PC-9 (cell line): ENCODE results near the gene ROBO2. TPM values are rescaled to one million over a fixed set of nuclear protein-coding genes. Genes with fewer than 3 reads are reported as not detected.

Source experiments
- BruUV-seq: library from RNA; stranded (reverse); fragments of 400-500 nt; replicated peaks from 2 replicates; lab custom pipeline; 2021; lab: Mats Ljungman, UMichigan
- CTCF ChIA-PET: fragments of 300-600 bp; sonication (Branson Sonifier 250); formaldehyde crosslinking; loops from one replicate; lab custom pipeline; 2022; ENCODE audit warnings: antibody characterized with exemption; lab: Charles Lee
- POLR2A ChIA-PET: fragments of 300-600 bp; sonication (Branson Sonifier 250); formaldehyde crosslinking; loops from one replicate; lab custom pipeline; 2022; ENCODE audit warnings: antibody characterized with exemption; ENCODE audit not compliant: unreplicated experiment; lab: Charles Lee
- DNase-seq, 2 experiments: peaks; one replicate each; pipeline versions ENCODE4 v3.0.0 to v3.0.0-alpha.2; 2015 to 2022; ENCODE audit warnings: mixed read lengths in 1 of 2
- H2AFZ ChIP-seq: fragments of 200-600 bp; sonication (generic); 2 replicates; pipeline ENCODE4 v1.8.1; 2017; ENCODE audit warnings: antibody characterized with exemption
- H3F3A ChIP-seq: fragments of 200-600 bp; sonication (generic); 2 replicates; pipeline ENCODE4 v1.8.1; 2017; ENCODE audit warnings: antibody characterized with exemption, mild to moderate bottlenecking, low read depth; ENCODE audit not compliant: insufficient read depth
- H3K27ac ChIP-seq: fragments of 200-600 bp; sonication (generic); 2 replicates; pipeline ENCODE4 v1.6.1; 2016; ENCODE audit warnings: mixed run types
- H3K27me3 ChIP-seq: fragments of 200-600 bp; sonication (generic); 2 replicates; pipeline ENCODE4 v1.6.1; 2016; ENCODE audit warnings: low read depth, mixed run types; ENCODE audit not compliant: insufficient read depth
- H3K36me3 ChIP-seq: fragments of 200-600 bp; sonication (generic); 2 replicates; pipeline ENCODE4 v1.6.1; 2016; ENCODE audit warnings: low read depth, mixed run types
- H3K4me1 ChIP-seq: fragments of 200-600 bp; sonication (generic); replicated peaks from 2 replicates; pipeline ENCODE4 v1.6.1; 2016; ENCODE audit warnings: mixed run types; ENCODE audit not compliant: insufficient read depth
- H3K4me2 ChIP-seq: fragments of 200-600 bp; sonication (generic); 2 replicates; pipeline ENCODE4 v1.6.1; 2017; ENCODE audit warnings: mixed run types
- H3K4me3 ChIP-seq: fragments of 200-600 bp; sonication (generic); 2 replicates; pipeline ENCODE4 v1.6.1; 2016; ENCODE audit warnings: mixed run types
- H3K79me2 ChIP-seq: fragments of 200-600 bp; sonication (generic); 2 replicates; pipeline ENCODE4 v1.6.1; 2017; ENCODE audit warnings: low read depth, mixed run types
- H3K9me2 ChIP-seq: fragments of 200-600 bp; sonication (generic); 2 replicates; pipeline ENCODE4 v1.8.1; 2017; ENCODE audit warnings: mild to moderate bottlenecking; ENCODE audit not compliant: insufficient read depth
- H3K9me3 ChIP-seq: fragments of 200-600 bp; sonication (generic); 2 replicates; pipeline ENCODE4 v1.8.1; 2016; ENCODE audit warnings: low read depth; ENCODE audit not compliant: insufficient read depth
- H4K20me1 ChIP-seq: fragments of 200-600 bp; sonication (generic); 2 replicates; pipeline ENCODE4 v1.8.1; 2017; ENCODE audit not compliant: insufficient read depth
- EZH2 ChIP-seq: fragments of 200-600 bp; sonication (generic); IDR thresholded peaks from 2 replicates; pipeline ENCODE4 v1.8.0; 2017; ENCODE audit warnings: antibody characterized with exemption, low read depth
- intact Hi-C: fragments of 100-400 bp; cut with micrococcal nuclease; formaldehyde crosslinking; loops from one replicate; pipeline ENCODE4 v1.10.0; 2022; ENCODE audit not compliant: unreplicated experiment
- total RNA-seq: library from RNA; stranded (reverse); gene quantifications from 2 replicates; pipeline ENCODE4 v1.2.3, GENCODE V29; 2021
- TF ChIP-seq, protein P1 (sequence below): fragments of 200-600 bp; sonication (generic); conservative IDR thresholded peaks from 2 replicates; pipeline ENCODE4 v1.6.1; 2017; ENCODE audit warnings: mixed run types, antibody characterized with exemption, mild to moderate bottlenecking, moderate library complexity

The ROBO2 gene
- total RNA-seq, 1 experiment from 2014 or later, result 0.39 TPM

DNA sequence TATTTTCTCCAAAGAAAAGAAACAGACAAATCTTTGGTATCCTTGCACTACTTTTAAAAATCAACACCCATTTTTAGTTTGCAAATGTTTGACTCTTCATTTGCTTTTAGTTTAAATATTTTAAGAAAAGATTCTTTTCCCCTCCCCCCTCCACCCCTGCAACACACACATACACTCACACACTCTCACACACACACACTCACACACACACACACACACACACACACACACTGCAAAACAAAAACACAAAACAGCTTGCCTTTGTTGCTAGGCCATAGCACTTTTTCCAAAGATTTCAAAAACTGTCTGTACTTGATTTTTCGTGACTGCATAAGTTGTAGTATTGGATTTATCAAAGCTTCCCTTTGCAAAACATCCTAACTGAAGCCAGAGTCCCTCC lies 26.9 kb downstream of the ROBO2 start:
- Histone ChIP-seq H3K9me3 (no peaks in the 10 kb centered on the region), H3K9me2 (0 out of 2 replicates have a peak, but pooled peaks cover 5% of the 10 kb centered on the region), H2AFZ (no peak overlapping the region), H4K20me1 (no peaks in the 10 kb centered on the region), H3K4me3 (no peak overlapping the region), H3K4me1 (no peaks in the 10 kb centered on the region), H3K27me3 (no peaks in the 10 kb centered on the region), H3K4me2 (no peak overlapping the region), H3K36me3 (no peaks in the 10 kb centered on the region), H3K27ac (no peak overlapping the region), H3F3A (no peaks in the 10 kb centered on the region), H3K79me2 (no peaks in the 10 kb centered on the region)
- TF ChIP-seq EZH2, result no peak
- TF ChIP-seq, protein P1, sequence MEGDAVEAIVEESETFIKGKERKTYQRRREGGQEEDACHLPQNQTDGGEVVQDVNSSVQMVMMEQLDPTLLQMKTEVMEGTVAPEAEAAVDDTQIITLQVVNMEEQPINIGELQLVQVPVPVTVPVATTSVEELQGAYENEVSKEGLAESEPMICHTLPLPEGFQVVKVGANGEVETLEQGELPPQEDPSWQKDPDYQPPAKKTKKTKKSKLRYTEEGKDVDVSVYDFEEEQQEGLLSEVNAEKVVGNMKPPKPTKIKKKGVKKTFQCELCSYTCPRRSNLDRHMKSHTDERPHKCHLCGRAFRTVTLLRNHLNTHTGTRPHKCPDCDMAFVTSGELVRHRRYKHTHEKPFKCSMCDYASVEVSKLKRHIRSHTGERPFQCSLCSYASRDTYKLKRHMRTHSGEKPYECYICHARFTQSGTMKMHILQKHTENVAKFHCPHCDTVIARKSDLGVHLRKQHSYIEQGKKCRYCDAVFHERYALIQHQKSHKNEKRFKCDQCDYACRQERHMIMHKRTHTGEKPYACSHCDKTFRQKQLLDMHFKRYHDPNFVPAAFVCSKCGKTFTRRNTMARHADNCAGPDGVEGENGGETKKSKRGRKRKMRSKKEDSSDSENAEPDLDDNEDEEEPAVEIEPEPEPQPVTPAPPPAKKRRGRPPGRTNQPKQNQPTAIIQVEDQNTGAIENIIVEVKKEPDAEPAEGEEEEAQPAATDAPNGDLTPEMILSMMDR, result no peak
- intact Hi-C loops, result no loop called here
- ChIA-PET CTCF (no interaction called here), POLR2A (no interaction called here)
- DNase-seq, result no peak
- BruUV-seq, result no TSS peak

DNA sequence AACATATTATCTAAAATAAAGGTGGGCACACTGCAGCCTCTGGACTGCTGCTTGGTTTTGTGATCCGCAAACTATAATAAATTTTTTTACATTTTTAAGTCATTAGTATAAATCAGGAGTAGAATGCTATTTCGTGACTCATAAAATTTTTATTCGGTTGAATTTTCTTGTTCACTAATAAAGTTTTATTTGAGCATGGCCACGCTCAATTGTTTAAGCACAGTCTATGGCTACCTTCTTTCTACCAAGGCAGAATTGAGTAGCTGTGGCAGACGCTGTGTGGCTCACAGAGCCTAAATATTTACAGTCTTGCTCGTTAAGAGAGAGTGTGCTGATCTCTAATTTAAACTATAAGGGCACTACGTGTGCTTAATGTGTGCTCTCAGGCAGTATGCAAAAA lies 28.9 kb downstream of the ROBO2 start:
- no peak overlapping the region for H3K4me3 ChIP-seq
- H3K9me3 ChIP-seq, result no peaks in the 10 kb centered on the region
- no peaks in the 10 kb centered on the region for H3K9me2 ChIP-seq
- no peaks in the 10 kb centered on the region for H3K4me1 ChIP-seq
- H3K27ac ChIP-seq, result no peak overlapping the region
- H2AFZ ChIP-seq, result no peak overlapping the region
- no peaks in the 10 kb centered on the region for H4K20me1 ChIP-seq
- H3F3A ChIP-seq, result no peaks in the 10 kb centered on the region
- BruUV-seq, result no TSS peak
- POLR2A ChIA-PET, result no interaction called here
- H3K4me2 ChIP-seq, result no peak overlapping the region
- no peaks in the 10 kb centered on the region for H3K36me3 ChIP-seq
- no peak for DNase-seq
- intact Hi-C loops, result no loop called here
- no peak for TF ChIP-seq EZH2
- TF ChIP-seq, protein P1, result no peak
- no peaks in the 10 kb centered on the region for H3K79me2 ChIP-seq
- H3K27me3 ChIP-seq, result no peaks in the 10 kb centered on the region
- CTCF ChIA-PET, result no interaction called here

DNA sequence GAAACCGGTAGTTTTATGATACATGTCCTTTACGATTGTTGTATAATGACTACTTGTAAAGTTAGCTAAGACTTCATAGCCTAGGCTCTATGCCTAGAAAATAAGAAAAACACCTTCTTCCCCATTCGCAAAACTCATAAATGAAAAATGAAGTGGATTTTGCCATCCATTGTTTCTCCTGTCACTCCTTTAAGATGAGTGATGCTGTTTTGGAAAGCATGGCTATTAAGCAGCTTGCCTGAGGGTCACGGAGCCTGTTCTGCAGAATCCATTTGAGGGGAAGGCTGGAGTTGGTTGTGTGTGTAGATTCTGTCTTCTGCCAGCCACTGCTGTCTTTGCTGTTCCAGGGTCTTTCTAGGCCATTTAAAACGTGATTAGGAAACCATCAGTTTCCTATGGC lies 31.5 kb downstream of the ROBO2 start:
- Histone ChIP-seq H3K4me3 (no peak overlapping the region), H3K27me3 (no peaks in the 10 kb centered on the region), H3K9me2 (no peaks in the 10 kb centered on the region), H3K4me2 (no peak overlapping the region), H3K79me2 (no peaks in the 10 kb centered on the region), H4K20me1 (no peaks in the 10 kb centered on the region), H3F3A (no peaks in the 10 kb centered on the region), H3K36me3 (no peaks in the 10 kb centered on the region), H3K9me3 (no peaks in the 10 kb centered on the region), H3K27ac (no peak overlapping the region), H3K4me1 (no peaks in the 10 kb centered on the region), H2AFZ (0 out of 2 replicates have a peak overlapping the region, but pooled peaks have one; percentile 58)
- no peak for TF ChIP-seq EZH2
- TF ChIP-seq, protein P1, result no peak
- DNase-seq, result no peak
- intact Hi-C loops, result no loop called here
- no TSS peak for BruUV-seq
- ChIA-PET CTCF (no interaction called here), POLR2A (no interaction called here)
